K562 (cell line): ENCODE data around the gene POLR1D. TPM values are rescaled to one million over a fixed set of nuclear protein-coding genes. Genes with fewer than 3 reads are reported as not detected.
A peak's percentile ranks its signal among the peaks of the same experiment; 100 is the strongest.

Source experiments
- ATF7 ChIP-seq: fragments of 450-650 bp; IDR thresholded peaks from 2 replicates; pipeline ENCODE4 v1.7.1; 2014; ENCODE audit warnings: mild to moderate bottlenecking, moderate library complexity
- CBX5 ChIP-seq: IDR thresholded peaks from 2 replicates; pipeline ENCODE4 v1.6.1; 2014; ENCODE audit warnings: low read depth, borderline replicate concordance
- CEBPB ChIP-seq: fragments of 450-650 bp; IDR thresholded peaks from 2 replicates; pipeline ENCODE4 v1.6.1; 2016; ENCODE audit warnings: missing genetic modification characterization, missing compliant biosample characterization
- FOXA1 ChIP-seq: fragments of 450-650 bp; IDR thresholded peaks from 2 replicates; pipeline ENCODE4 v1.6.1; 2016; ENCODE audit warnings: mild to moderate bottlenecking, borderline replicate concordance
- HMBOX1 ChIP-seq: sonication (generic); IDR thresholded peaks from 2 replicates; pipeline ENCODE4 v1.6.1; 2016
- HMG20B ChIP-seq: fragments of 250-450 bp; sonication (Bioruptor Pico); IDR thresholded peaks from 2 replicates; pipeline ENCODE4 v1.5.0; 2021; ENCODE audit warnings: mild to moderate bottlenecking
- KDM1A ChIP-seq, 2 experiments: fragments of 450-650 bp; IDR thresholded peaks; 2 replicates each; pipeline ENCODE4 v1.6.1; 2016; ENCODE audit warnings: mild to moderate bottlenecking in 2 of 2
- MBD2 ChIP-seq: sonication (generic); IDR thresholded peaks from 2 replicates; pipeline ENCODE4 v1.6.1; 2016; ENCODE audit warnings: low read depth, borderline replicate concordance
- NRF1 ChIP-seq, 2 experiments: fragments of 450-650 bp; IDR thresholded peaks in 1 of 2; conservative IDR thresholded peaks in 1 of 2; 2 replicates each; pipeline ENCODE4 v1.6.1; 2014; ENCODE audit warnings: mild to moderate bottlenecking in 2 of 2
- RAD21 ChIP-seq, 2 experiments: fragments of 250-450 bp in 1 of 2; fragments of 450-650 bp in 1 of 2; sonication (Bioruptor Pico) in 1 of 2; formaldehyde crosslinking in 1 of 2; IDR thresholded peaks in 1 of 2; conservative IDR thresholded peaks in 1 of 2; 2 replicates each; pipeline versions ENCODE4 v1.4.0 to v1.8.0; 2020 to 2022; ENCODE audit warnings: mild to moderate bottlenecking in 2 of 2, moderate library complexity in 1 of 2
- SIX5 ChIP-seq, 2 experiments: IDR thresholded peaks; 2 replicates each; pipeline ENCODE4 v1.6.1; 2011; ENCODE audit warnings: low read length in 2 of 2, borderline replicate concordance in 1 of 2, low read depth in 1 of 2, mild to moderate bottlenecking in 1 of 2, moderate library complexity in 1 of 2; ENCODE audit not compliant: insufficient read depth in 1 of 2
- TAL1 ChIP-seq: fragments of 450-650 bp; IDR thresholded peaks from 2 replicates; pipeline ENCODE4 v1.6.1; 2016; ENCODE audit warnings: mild to moderate bottlenecking
- TEAD4 ChIP-seq, 2 experiments: sonication (generic) in 1 of 2; formaldehyde crosslinking in 1 of 2; IDR thresholded peaks; 2 replicates each; pipeline versions ENCODE4 v1.6.1 to v1.8.0; 2012 to 2022; ENCODE audit warnings: borderline replicate concordance in 1 of 2, inconsistent platforms in 1 of 2, low read length in 1 of 2, mild to moderate bottlenecking in 1 of 2, missing genetic modification reagents in 1 of 2
- polyA plus RNA-seq, 8 experiments: library from polyadenylated mRNA; depleted of rRNA in 4 of 8; stranded (reverse) in 5 of 8; unstranded in 3 of 8; fragments of >200 nt; fragmentation: Nextera tagmentation in 2 of 8; fragmentation: Illumina TruSeq in 1 of 8; extraction: Ambion mirVana in 2 of 8; extraction: Trizol in 1 of 8; gene quantifications; 2 replicates each; pipeline versions ENCODE4 v1.2.1 to v1.2.3, GENCODE V29; 2011 to 2014; ENCODE audit warnings: inconsistent platforms in 1 of 8, missing spikeins in 1 of 8
- total RNA-seq, 7 experiments: library from RNA; depleted of rRNA in 6 of 7; stranded (reverse); fragments of >200 nt in 6 of 7; fragmentation: Illumina TruSeq in 2 of 7; extraction: Trizol in 2 of 7; gene quantifications; 2 replicates each; pipeline versions ENCODE4 v1.2.1 to v1.2.3, GENCODE V29; 2011 to 2021; ENCODE audit warnings: low replicate concordance in 1 of 7
- TF ChIP-seq, protein P1 (sequence below): fragments of 250-450 bp; sonication (Bioruptor Pico); IDR thresholded peaks from 2 replicates; pipeline ENCODE4 v1.4.0; 2020
- TF ChIP-seq, protein P2 (sequence below): fragments of 250-450 bp; sonication (Bioruptor Pico); IDR thresholded peaks from 2 replicates; pipeline ENCODE4 v1.8.0; 2022; ENCODE audit warnings: moderate library complexity, mild to moderate bottlenecking, inconsistent platforms
- TF ChIP-seq, protein P3 (sequence below): sonication (generic); formaldehyde crosslinking; IDR thresholded peaks from 2 replicates; pipeline ENCODE4 v1.8.0; 2023; ENCODE audit warnings: mild to moderate bottlenecking, missing genetic modification reagents
- TF ChIP-seq, protein P4 (sequence below): fragments of 450-650 bp; IDR thresholded peaks from 2 replicates; pipeline ENCODE4 v1.6.1; 2016; ENCODE audit warnings: antibody characterized with exemption

The POLR1D gene
- total and polyA plus RNA-seq, 9 of the 15 experiments (the other 6 are each of a cell fraction or from before 2014, with no cell fraction given), result 107 to 188 (median 145) TPM

DNA sequence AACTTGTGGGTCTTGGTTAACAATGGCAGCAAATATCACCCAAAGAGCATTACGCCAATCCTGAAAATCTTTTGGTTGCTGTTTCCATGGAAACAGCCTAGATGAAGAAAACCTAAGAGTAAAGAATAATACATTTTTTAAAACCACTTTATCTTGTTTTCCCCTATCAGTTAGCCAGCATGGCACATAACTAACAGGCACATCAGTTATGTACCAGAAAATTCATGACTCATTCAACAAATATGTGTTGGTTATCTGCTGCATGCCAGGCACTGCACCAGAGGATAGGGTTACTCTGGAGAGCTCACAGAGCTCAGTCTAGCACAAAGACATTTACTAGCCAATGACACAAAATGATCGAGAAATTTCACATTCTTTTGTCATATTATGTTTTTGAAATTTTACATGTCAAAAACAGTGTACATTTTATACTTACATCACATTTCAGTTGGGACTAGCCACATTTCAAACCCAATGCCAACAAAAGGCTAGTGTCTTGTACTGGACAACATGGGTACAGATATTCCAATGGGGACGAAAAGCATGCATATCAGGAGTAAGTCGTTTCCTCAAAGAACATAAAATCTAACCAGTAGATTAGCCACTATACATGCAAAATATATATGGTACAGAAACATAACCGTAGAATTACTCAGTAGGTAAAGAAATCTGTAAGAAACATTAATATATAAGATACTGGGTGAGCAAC lies 21.7 kb upstream of the POLR1D start (continued):
- TF ChIP-seq FOXA1 (no peak), CEBPB (tag) (no peak), HMG20B (CRISPR knock-in tag) (no peak), MBD2 (no peak), CBX5 (no peak), TAL1 (peak; percentile 55), HMBOX1 (peak; percentile 67; the same call in 1 of the 2 replicates), ATF7 (no peak), TEAD4 (IDR thresholded peaks at IDR 0.05; ENCODE audit: low read length) (peak; percentile 82), TEAD4 (CRISPR knock-in tag; IDR thresholded peaks at IDR 0.05; ENCODE audit: borderline replicate concordance) (no peak), SIX5 (IDR thresholded peaks at IDR 0.05; ENCODE audit: borderline replicate concordance in 1 of 2, insufficient read depth in 1 of 2, low read depth in 1 of 2, low read length in 2 of 2) (no peak), NRF1 (conservative IDR thresholded peaks at IDR 0.05 in 1 of 2, IDR thresholded peaks at IDR 0.05 in 1 of 2) (no peak), KDM1A (IDR thresholded peaks at IDR 0.05) (no peak), RAD21 (CRISPR knock-in tag; conservative IDR thresholded peaks at IDR 0.05 in 1 of 2, IDR thresholded peaks at IDR 0.05 in 1 of 2) (no peak)
- TF ChIP-seq, protein P1, sequence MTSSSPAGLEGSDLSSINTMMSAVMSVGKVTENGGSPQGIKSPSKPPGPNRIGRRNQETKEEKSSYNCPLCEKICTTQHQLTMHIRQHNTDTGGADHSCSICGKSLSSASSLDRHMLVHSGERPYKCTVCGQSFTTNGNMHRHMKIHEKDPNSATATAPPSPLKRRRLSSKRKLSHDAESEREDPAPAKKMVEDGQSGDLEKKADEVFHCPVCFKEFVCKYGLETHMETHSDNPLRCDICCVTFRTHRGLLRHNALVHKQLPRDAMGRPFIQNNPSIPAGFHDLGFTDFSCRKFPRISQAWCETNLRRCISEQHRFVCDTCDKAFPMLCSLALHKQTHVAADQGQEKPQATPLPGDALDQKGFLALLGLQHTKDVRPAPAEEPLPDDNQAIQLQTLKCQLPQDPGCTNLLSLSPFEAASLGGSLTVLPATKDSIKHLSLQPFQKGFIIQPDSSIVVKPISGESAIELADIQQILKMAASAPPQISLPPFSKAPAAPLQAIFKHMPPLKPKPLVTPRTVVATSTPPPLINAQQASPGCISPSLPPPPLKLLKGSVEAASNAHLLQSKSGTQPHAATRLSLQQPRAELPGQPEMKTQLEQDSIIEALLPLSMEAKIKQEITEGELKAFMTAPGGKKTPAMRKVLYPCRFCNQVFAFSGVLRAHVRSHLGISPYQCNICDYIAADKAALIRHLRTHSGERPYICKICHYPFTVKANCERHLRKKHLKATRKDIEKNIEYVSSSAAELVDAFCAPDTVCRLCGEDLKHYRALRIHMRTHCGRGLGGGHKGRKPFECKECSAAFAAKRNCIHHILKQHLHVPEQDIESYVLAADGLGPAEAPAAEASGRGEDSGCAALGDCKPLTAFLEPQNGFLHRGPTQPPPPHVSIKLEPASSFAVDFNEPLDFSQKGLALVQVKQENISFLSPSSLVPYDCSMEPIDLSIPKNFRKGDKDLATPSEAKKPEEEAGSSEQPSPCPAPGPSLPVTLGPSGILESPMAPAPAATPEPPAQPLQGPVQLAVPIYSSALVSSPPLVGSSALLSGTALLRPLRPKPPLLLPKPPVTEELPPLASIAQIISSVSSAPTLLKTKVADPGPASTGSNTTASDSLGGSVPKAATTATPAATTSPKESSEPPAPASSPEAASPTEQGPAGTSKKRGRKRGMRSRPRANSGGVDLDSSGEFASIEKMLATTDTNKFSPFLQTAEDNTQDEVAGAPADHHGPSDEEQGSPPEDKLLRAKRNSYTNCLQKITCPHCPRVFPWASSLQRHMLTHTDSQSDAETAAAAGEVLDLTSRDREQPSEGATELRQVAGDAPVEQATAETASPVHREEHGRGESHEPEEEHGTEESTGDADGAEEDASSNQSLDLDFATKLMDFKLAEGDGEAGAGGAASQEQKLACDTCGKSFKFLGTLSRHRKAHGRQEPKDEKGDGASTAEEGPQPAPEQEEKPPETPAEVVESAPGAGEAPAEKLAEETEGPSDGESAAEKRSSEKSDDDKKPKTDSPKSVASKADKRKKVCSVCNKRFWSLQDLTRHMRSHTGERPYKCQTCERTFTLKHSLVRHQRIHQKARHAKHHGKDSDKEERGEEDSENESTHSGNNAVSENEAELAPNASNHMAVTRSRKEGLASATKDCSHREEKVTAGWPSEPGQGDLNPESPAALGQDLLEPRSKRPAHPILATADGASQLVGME (CRISPR knock-in tag), result no peak
- TF ChIP-seq, protein P2, sequence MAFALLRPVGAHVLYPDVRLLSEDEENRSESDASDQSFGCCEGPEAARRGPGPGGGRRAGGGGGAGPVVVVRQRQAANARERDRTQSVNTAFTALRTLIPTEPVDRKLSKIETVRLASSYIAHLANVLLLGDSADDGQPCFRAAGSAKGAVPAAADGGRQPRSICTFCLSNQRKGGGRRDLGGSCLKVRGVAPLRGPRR (CRISPR knock-in tag), result no peak
- TF ChIP-seq, protein P3, sequence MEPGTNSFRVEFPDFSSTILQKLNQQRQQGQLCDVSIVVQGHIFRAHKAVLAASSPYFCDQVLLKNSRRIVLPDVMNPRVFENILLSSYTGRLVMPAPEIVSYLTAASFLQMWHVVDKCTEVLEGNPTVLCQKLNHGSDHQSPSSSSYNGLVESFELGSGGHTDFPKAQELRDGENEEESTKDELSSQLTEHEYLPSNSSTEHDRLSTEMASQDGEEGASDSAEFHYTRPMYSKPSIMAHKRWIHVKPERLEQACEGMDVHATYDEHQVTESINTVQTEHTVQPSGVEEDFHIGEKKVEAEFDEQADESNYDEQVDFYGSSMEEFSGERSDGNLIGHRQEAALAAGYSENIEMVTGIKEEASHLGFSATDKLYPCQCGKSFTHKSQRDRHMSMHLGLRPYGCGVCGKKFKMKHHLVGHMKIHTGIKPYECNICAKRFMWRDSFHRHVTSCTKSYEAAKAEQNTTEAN (CRISPR knock-in tag), result no peak
- TF ChIP-seq, protein P4, sequence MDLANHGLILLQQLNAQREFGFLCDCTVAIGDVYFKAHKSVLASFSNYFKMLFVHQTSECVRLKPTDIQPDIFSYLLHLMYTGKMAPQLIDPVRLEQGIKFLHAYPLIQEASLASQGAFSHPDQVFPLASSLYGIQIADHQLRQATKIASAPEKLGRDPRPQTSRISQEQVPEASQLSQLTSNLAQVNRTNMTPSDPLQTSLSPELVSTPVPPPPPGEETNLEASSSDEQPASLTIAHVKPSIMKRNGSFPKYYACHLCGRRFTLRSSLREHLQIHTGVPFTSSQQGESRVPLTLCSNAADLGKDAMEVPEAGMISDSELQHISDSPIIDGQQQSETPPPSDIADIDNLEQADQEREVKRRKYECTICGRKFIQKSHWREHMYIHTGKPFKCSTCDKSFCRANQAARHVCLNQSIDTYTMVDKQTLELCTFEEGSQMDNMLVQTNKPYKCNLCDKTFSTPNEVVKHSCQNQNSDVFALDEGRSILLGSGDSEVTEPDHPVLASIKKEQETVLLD, result no peak
